ENCODE results near the gene UBL4A.

GRCh38 chrX:154494715-154495114 lies 8.3 kb upstream of the UBL4A start:
- no peak for TF ChIP-seq PAX5 (IDR thresholded peaks at IDR 0.05; ENCODE audit: insufficient read depth, low read length, severe bottlenecking)
- no peak for TF ChIP-seq POLR2AphosphoS5 (IDR thresholded peaks at IDR 0.05; ENCODE audit: low read depth, low read length)
- no peak for TF ChIP-seq POLR2A (IDR thresholded peaks at IDR 0.05; ENCODE audit: low read depth, low read length)
- no peak for TF ChIP-seq TAF1 (IDR thresholded peaks at IDR 0.05; ENCODE audit: low read depth, low read length)
- TF ChIP-seq POU2F2 (IDR thresholded peaks at IDR 0.05; ENCODE audit: low read depth, low read length), result no peak
